A204.1 (cell line): ENCODE measurements around the gene MRI1.
"Not testable (repeated sequence)": the region's sequence is repeated elsewhere in the genome, so short reads cannot be mapped to it uniquely, and the experiment has no call there.

Experiments used
- FAIRE-seq: peaks from 2 replicates; lab custom pipeline; 2012; peaks lifted over from hg19 to GRCh38; lab: Jason Lieb, UNC

The MRI1 gene

DNA sequence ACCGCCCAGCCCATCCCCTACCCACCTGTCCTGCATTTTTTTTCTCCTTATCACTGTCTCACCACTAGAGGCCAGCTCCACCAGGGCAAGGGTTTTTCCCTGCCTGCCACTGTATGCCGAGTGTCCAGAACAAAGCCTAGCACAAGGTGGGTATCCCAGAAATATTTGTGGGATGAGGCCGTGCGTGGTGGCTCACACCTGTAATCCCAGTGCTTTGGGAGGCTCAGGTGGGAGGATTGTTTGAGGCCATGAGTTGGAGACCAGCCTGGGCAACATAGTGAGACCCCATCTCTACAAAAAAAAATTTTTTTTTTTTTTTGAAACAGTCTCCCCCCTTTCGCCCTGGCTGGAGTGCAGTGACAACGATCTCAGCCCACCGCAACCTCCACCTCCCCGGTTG lies 2.9 kb upstream of the MRI1 start:
- no peak for FAIRE-seq

DNA sequence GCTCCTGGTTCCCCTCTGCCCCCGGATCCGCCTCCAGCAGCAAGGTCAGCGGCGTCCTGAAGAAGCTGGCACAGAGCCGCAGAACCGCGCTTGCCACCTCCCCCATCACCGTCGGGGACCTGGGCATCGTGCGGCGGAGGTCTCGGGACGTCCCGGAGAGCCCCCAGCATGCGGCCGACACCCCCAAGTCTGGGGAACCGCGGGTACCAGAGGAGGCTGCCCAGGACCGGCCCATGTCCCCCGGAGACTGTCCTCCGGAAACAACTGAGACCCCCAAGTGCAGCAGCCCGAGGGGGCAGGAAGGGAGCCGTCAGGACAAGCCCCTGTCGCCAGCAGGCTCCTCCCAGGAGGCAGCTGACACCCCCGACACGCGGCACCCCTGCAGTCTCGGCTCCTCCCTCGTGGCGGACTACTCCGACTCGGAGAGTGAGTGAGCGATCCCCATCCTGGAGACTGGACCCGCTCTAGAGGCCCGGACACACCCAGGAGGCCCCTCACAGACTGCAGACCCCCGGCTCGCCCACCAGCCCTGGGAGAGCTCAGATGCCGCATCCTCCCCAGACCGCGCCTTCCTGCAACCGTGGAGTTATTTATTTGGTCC lies 1.6 kb upstream of the MRI1 start:
- no peak for FAIRE-seq

DNA sequence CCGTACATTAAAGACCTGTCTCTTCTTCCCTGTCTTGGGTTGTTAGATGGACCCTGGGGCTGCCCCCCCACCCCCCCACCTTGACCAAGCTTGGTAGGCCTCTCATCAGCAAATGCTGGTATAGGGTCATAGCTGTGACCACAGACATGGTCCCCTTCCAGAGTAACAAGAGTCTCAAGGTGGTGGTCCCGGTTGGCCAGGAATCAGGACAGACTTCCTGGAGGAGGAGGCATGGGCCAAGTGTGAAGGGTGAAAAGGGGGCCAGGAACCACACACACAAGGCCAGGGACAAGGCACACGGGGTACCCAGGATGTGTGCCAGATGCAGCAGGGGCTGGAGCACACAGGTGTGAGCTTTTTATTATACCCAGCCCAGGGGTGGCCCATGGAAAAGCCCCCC lies 1.1 kb upstream of the MRI1 start:
- no peak for FAIRE-seq

GRCh38 chr19:13764821-13765394 lies 586 bp downstream of the MRI1 start:
- no peak for FAIRE-seq

- no peak for FAIRE-seq
Measured at GRCh38 chr19:13765395-13766094, 1.2 kb downstream of the MRI1 start.

DNA sequence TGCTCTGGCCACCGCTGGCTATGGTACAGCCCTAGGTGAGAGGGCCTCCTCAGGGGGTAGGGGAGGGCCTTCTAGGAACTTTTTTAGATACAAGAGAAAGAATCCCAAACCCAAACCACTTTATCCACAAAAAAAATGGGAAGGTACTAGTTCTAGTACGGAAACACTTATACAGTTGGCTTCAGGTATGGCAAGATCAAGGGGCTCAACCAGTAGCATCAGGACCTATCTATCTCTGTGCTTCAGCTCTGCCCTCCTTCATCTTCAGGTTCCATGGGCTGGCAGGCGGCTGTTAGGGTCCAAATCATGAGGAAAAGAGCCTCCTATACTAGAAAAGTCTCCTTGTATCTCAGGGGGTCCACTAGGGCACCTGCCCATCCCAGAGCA lies 1.8 kb downstream of the MRI1 start:
- FAIRE-seq, result no peak

DNA sequence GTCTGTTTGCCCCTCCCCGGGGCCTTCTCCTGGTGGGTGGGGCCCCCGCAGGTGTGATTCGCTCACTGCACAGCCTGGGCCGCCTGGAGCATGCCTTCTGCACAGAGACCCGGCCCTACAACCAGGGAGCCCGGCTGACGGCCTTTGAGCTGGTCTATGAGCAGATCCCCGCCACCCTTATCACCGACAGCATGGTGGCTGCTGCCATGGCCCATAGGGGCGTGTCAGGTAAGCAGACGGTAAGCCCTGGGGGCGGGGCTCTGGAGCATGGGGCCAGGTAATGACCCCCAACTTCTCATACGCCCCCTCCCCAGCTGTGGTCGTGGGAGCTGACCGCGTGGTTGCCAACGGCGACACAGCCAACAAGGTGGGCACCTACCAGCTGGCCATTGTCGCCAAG lies 4.2 kb downstream of the MRI1 start:
- no peak for FAIRE-seq

DNA sequence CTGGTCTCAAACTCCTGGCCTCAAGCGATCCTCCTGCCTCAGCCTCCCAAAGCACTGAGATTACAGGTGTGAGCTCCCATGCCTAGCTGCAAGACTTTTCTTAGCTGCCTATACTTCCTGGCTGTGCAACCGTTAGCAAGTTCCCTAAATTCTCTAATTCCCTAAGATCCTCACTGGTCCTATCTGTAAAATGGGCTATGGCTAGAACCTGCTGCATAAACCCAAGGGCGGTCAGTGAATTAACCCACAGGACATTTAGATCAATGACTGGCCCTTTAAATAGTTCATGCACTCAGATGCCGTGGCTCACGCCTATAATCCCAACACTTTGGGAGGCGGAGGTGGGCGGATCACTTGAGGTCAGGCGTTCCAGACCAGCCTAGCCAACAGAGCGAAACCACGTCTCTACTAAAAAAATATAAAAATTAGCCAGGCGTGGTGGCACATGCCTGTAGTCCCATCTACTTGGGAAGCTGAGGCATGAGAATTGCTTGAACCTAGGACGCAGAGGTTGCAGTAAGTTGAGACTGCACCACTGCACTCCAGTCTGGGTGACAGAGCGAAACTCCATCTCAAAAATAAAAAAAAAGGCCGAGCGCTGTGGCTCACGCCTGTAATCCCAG lies 5.8 kb downstream of the MRI1 start:
- FAIRE-seq, result no peak

- FAIRE-seq, result peak; percentile 72
Measured at GRCh38 chr19:13774217-13775191, 10.2 kb downstream of the MRI1 start, which contains the start of gene C19orf53. Gene C19orf53 (plus strand): TSS chr19:13774456. CDS start chr19:13774478, 22 bp downstream.

GRCh38 chr19:13778398-13778797 lies 14.1 kb downstream of the MRI1 start:
- no peak for FAIRE-seq

DNA sequence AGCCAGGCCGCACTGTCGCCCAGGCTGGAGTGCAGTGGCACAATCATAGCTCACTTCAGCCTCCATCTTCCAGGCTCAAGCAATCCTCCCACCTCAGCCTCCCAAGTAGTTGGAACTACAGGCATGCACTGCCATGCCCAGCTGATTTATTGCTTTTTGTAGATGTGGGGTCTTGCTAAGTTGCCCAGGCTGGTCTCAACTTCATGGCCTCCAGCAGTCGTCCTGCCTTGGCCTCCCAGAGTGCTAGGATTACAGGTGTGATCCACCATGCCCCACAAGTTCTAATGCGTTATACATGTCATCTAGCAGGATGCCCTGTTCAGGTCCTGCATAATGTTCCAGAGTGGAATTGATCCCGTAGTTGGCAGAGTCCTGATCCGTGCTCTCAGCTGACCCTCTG lies 14.5 kb downstream of the MRI1 start:
- FAIRE-seq, result no peak

- FAIRE-seq, result not testable (repeated sequence)
Measured at GRCh38 chr19:13779794-13780193, 15.5 kb downstream of the MRI1 start.

- peak; percentile 81 for FAIRE-seq
Measured at GRCh38 chr19:13781547-13781946, 17.2 kb downstream of the MRI1 start.

DNA sequence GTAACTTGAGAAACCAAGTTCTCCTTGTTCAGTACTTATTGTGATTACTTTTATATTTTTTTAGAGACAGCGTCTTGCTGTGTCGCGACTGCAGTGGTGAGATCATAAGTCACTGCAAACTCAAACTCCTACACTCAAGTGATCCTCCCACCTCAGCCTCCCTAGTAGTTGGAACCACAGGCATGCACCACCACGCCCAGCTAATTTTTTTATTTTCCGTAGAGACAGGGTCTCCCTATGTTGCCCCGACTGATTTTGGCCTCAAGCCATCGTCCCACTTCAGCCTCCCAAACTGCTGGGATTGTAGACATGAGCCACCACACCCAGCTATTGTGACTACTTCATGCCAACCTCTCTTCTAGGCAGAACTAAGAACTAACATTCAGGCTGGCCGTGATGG lies 18.2 kb downstream of the MRI1 start:
- no peak for FAIRE-seq

DNA sequence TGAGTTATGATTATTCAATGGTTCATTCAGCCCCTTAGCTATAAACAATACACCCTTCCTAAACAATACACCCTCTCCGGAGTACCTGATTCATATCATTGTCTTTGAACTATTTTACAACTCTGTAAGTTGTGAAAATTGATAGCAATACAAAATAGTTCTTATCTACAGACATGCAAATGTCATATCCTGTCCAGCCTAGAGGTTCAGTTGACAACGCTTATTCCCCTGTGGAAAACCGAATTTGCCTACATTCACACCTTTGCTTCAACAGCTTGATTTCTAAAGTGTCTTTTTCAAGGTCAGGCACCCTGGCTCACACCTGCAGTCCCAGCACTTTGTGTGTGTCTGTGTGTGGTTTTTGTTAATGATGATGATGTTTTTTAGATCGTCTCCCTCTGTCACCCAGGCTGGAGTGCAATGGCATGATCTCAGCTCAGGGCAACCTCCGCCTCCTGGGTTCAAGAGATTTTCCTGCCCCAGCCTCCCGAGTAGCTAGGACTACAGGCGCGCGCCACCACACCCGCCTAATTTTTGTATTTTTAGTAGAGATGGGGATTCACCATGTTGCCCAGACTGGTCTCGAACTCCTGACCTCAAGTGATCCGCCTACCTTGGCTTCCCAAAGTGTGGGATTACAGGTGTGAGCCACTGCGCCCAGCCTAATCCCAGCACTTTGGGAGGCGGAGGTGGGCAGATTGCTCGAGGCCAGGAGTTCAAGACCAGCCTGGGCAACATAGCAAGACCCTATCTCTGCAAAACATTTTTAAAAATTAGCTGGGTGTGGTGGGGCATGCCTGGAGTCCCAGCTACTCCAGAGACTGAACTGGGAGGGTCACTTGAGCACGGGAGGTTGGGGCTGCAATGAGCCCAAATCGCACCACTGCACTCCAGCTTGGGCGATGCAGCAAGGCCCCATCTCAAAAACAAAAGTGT lies 19.5 kb downstream of the MRI1 start:
- no peak for FAIRE-seq

DNA sequence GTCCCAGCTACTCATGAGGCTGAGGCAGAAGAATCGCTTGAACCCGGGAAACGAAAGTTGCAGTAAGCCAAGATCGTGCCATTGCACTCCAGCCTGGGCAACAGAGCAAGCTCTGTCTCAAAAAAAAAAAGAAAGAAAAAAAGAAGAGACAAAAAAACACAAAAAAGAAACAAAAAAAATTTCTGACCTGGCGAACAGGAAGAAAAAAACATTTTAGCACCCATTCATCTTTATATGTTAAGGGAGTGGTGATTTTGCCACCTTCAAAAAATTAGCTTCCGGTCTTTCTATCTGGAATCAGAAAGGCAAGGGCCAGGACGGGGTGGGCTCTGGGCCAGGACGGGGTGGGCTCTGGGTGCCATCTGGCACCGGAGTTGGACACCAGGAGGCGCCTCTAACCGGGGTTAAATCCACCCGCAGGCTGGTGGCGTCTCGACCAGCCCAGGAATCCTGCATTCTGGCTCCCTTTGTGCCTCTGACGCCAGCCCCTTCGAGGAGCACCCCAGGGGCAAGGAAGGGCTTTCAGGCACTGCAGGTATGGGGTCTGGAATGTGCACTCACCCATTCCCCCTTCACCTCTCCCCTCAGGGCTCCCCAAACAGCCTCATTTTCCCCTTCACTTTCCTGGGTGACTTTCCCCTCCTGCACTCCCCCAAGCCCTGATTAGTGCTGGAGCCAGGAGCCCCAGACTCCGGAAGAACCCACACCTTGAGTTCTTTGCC lies 20.6 kb downstream of the MRI1 start:
- no peak for FAIRE-seq

- FAIRE-seq, result no peak
Measured at GRCh38 chr19:13788991-13789390, 24.7 kb downstream of the MRI1 start.

DNA sequence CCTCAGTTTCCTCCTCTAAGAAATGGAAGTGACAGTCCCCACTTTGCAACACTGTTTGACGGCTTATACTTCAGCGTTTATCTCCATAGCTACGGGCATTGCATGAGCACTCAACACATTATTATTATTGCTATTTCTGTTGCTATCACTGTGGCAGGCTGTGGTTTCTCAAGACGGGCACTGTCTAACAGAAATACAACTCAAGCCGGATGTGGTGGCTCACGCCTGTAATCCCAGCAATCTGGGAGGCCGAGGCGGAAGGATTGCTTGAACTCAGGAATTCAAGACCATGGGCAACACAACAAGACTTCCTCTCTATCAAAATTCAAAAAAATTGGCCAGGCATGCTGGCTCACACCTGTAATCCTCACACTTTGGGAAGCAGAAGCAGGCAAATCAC lies 26.0 kb downstream of the MRI1 start:
- FAIRE-seq, result no peak

GRCh38 chr19:13793317-13793716 lies 29.0 kb downstream of the MRI1 start:
- FAIRE-seq, result not testable (repeated sequence)

DNA sequence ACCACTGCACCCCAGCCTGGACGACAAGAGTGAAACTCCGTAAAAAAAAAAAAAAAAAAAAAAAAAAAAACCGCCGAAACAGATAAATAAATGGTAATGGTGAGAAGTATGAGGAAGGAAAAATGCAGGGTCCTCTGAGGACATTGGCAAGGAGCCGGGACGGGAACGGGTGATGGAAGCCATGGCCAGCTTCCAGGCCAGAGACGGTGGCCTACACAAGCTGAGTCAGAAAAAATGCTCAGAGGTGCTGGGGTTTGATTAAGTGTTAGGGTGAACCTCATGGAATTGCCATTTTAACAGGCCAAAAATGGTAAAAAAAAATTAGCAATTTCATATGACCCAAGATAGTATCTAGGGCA lies 30.1 kb downstream of the MRI1 start:
- FAIRE-seq, result no peak
